HCT116 (cell line): Measurements from ENCODE around the gene RPL4. TPM values are rescaled to one million over a fixed set of nuclear protein-coding genes. Genes with fewer than 3 reads are reported as not detected.

Experiments
- ATAC-seq: fragments of 200-7000 bp; cut with Tn5 transposase; 2 replicates; pipeline ENCODE4 v1.9.1; 2020; ENCODE audit warnings: mild to moderate bottlenecking, moderate library complexity
- BruUV-seq: library from RNA; stranded (reverse); fragments of 400-500 nt; replicated peaks from 2 replicates; lab custom pipeline; 2021; lab: Mats Ljungman, UMichigan
- CTCF ChIA-PET: fragments of 300-600 bp; sonication (Branson Sonifier 250); formaldehyde crosslinking; loops from one replicate; lab custom pipeline; 2021; ENCODE audit warnings: antibody characterized with exemption; lab: Charles Lee
- POLR2A ChIA-PET: fragments of 300-600, 350-600 bp; sonication (Branson Sonifier 250); formaldehyde crosslinking; loops from one replicate; lab custom pipeline; 2021; ENCODE audit warnings: antibody characterized with exemption; lab: Charles Lee
- RAD21 ChIA-PET, 2 experiments: fragments of 300-600 bp; sonication (Branson Sonifier 250); formaldehyde crosslinking; loops; one replicate each; lab custom pipeline; 2023; ENCODE audit warnings: low total read pairs in 2 of 2; ENCODE audit not compliant: uncharacterized antibody in 2 of 2, unreplicated experiment in 2 of 2, low non-redundant PET in 1 of 2; lab: Charles Lee
- DNase-seq: peaks from one replicate; pipeline ENCODE4 v3.0.0-alpha.2; 2010; ENCODE audit warnings: low read depth, low spot score
- H2AFZ ChIP-seq: fragments of 200-600 bp; shearing (Covaris generic), sonication (generic); 2 replicates; pipeline ENCODE4 v1.6.1; 2017; ENCODE audit warnings: low read depth, mixed run types, mixed read lengths, antibody characterized with exemption, low read length; ENCODE audit not compliant: poor library complexity, severe bottlenecking
- H3K27ac ChIP-seq: 2 replicates; pipeline ENCODE4 v1.5.1; 2012; ENCODE audit warnings: low read depth, low read length
- H3K27me3 ChIP-seq: fragments of 200-600 bp; sonication (generic); 2 replicates; pipeline ENCODE4 v1.6.1; 2016; ENCODE audit warnings: mixed run types, low read length, mixed read lengths; ENCODE audit not compliant: insufficient read depth
- H3K36me3 ChIP-seq, 2 experiments: fragments of 200-500 bp in 1 of 2; fragments of 200-600 bp in 1 of 2; sonication (Bioruptor generic) in 1 of 2; sonication (generic) in 1 of 2; 2 replicates each; pipeline versions ENCODE4 v1.5.1 to v1.6.1; 2014 to 2016; ENCODE audit warnings: low read length in 2 of 2, inconsistent platforms in 1 of 2, mixed read lengths in 1 of 2, mixed run types in 1 of 2; ENCODE audit not compliant: insufficient read depth in 2 of 2, control insufficient read depth in 1 of 2
- H3K4me1 ChIP-seq, 2 experiments: fragments of 200-600 bp in 1 of 2; sonication (generic) in 1 of 2; 2 replicates each; pipeline versions ENCODE4 v1.5.1 to v1.6.1; 2012 to 2017; ENCODE audit warnings: low read length in 2 of 2, inconsistent platforms in 1 of 2, mild to moderate bottlenecking in 1 of 2, mixed read lengths in 1 of 2, mixed run types in 1 of 2, moderate library complexity in 1 of 2; ENCODE audit not compliant: insufficient read depth in 2 of 2, control insufficient read depth in 1 of 2
- H3K4me2 ChIP-seq: fragments of 200-600 bp; sonication (generic); 2 replicates; pipeline ENCODE4 v1.6.1; 2017; ENCODE audit warnings: mixed run types, low read length, mixed read lengths
- H3K4me3 ChIP-seq, 2 experiments: fragments of 200-600 bp in 1 of 2; sonication (generic) in 1 of 2; replicated peaks in 1 of 2; 2 replicates each; pipeline ENCODE4 v1.5.1; 2011 to 2016; ENCODE audit warnings: low read length in 2 of 2, control low read depth in 1 of 2, low read depth in 1 of 2, mild to moderate bottlenecking in 1 of 2, mixed read lengths in 1 of 2, mixed run types in 1 of 2
- H3K79me2 ChIP-seq: fragments of 200-600 bp; sonication (generic); 2 replicates; pipeline ENCODE4 v1.6.1; 2017; ENCODE audit warnings: mild to moderate bottlenecking, mixed run types, low read length, moderate library complexity, mixed read lengths; ENCODE audit not compliant: insufficient read depth
- H3K9ac ChIP-seq: fragments of 200-600 bp; sonication (generic); 2 replicates; pipeline ENCODE4 v1.6.1; 2016; ENCODE audit warnings: low read length, mixed read lengths
- H3K9me2 ChIP-seq: fragments of 200-600 bp; sonication (generic), shearing (Covaris generic); 2 replicates; pipeline ENCODE4 v1.6.1; 2017; ENCODE audit warnings: mixed run types, mild to moderate bottlenecking, moderate library complexity; ENCODE audit not compliant: insufficient read depth
- H3K9me3 ChIP-seq, 2 experiments: fragments of 200-500 bp in 1 of 2; fragments of 200-600 bp in 1 of 2; sonication (Bioruptor generic) in 1 of 2; sonication (generic) in 1 of 2; 2 replicates each; pipeline ENCODE4 v1.6.1; 2014 to 2017; ENCODE audit warnings: low read length in 2 of 2, mixed read lengths in 2 of 2, inconsistent platforms in 1 of 2, low read depth in 1 of 2, mild to moderate bottlenecking in 1 of 2, mixed run types in 1 of 2, moderate library complexity in 1 of 2; ENCODE audit not compliant: control insufficient read depth in 1 of 2, insufficient read depth in 1 of 2
- H4K20me1 ChIP-seq: fragments of 200-600 bp; sonication (generic), shearing (Covaris generic); 2 replicates; pipeline ENCODE4 v1.6.1; 2017; ENCODE audit warnings: mixed run types, mild to moderate bottlenecking, moderate library complexity; ENCODE audit not compliant: insufficient read depth
- EGR1 ChIP-seq: IDR thresholded peaks from 2 replicates; pipeline ENCODE4 v1.6.1; 2012; ENCODE audit warnings: low read depth
- EZH2 ChIP-seq: fragments of 200-600 bp; sonication (generic); IDR thresholded peaks from 2 replicates; pipeline ENCODE4 v1.6.1; 2017; ENCODE audit warnings: antibody characterized with exemption, mixed run types
- EZH2phosphoT487 ChIP-seq: fragments of 200-600 bp; IDR thresholded peaks from 2 replicates; pipeline ENCODE4 v1.6.1; 2018; ENCODE audit warnings: antibody characterized with exemption, borderline replicate concordance
- FOSL1 ChIP-seq: IDR thresholded peaks from 2 replicates; pipeline ENCODE4 v1.6.1; 2012; ENCODE audit warnings: low read depth
- JUND ChIP-seq: IDR thresholded peaks from 2 replicates; pipeline ENCODE4 v1.6.1; 2012
- POLR2A ChIP-seq: IDR thresholded peaks from 2 replicates; pipeline ENCODE4 v1.7.0; 2011; ENCODE audit warnings: borderline replicate concordance; ENCODE audit not compliant: insufficient read depth, insufficient read length; ENCODE audit errors: extremely low read depth
- POLR2AphosphoS5 ChIP-seq: IDR thresholded peaks from 2 replicates; pipeline ENCODE4 v1.6.1; 2011; ENCODE audit warnings: mild to moderate bottlenecking, low read depth, low read length, moderate library complexity
- RAD21 ChIP-seq: IDR thresholded peaks from 2 replicates; pipeline ENCODE4 v1.6.1; 2012; ENCODE audit warnings: low read depth, mild to moderate bottlenecking
- SIN3A ChIP-seq: IDR thresholded peaks from 2 replicates; pipeline ENCODE4 v1.6.1; 2012; ENCODE audit warnings: low read depth
- SP1 ChIP-seq: IDR thresholded peaks from 2 replicates; pipeline ENCODE4 v1.6.1; 2012; ENCODE audit warnings: low read depth
- SRF ChIP-seq: IDR thresholded peaks from 2 replicates; pipeline ENCODE4 v1.6.1; 2012; ENCODE audit warnings: low read depth
- ZFX ChIP-seq: fragments of 450-650 bp; IDR thresholded peaks from 2 replicates; pipeline ENCODE4 v1.6.1; 2017
- intact Hi-C: fragments of 100-400 bp; cut with micrococcal nuclease; formaldehyde crosslinking; loops from 2 replicates; pipeline ENCODE4 v1.10.0; 2022
- total RNA-seq: library from RNA; stranded (reverse); gene quantifications from one replicate; pipeline ENCODE4 v1.2.1, GENCODE V29; 2021; ENCODE audit not compliant: unreplicated experiment
- TF ChIP-seq, protein P1 (sequence below): IDR thresholded peaks from 2 replicates; pipeline ENCODE4 v1.6.1; 2012
- TF ChIP-seq, protein P2 (sequence below): IDR thresholded peaks from 2 replicates; pipeline ENCODE4 v1.6.1; 2012; ENCODE audit warnings: low read depth

The RPL4 gene
- total RNA-seq, 1 experiment from 2014 or later = 3,818 TPM

DNA sequence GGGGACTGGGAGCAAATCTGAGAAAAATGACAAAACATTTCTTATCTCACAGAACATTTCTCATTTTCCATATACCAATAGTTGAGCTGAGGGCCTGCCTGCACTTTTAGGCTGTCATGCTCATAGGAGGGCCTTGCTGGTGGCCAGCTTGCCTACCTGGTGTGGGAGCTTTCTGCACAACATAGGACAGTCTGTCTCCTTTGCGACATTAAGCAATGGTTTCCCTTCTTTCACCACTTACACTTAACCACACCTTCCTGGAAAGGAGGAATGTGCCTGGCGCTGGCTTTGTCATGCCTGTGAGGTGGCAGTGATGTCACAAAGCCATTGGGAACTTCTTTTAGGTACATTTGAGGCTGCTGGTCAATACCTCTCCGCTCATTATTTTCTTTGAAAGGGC, 12.8 kb downstream of the RPL4 start:
- no peak for DNase-seq
- Histone ChIP-seq H4K20me1 (no peaks in the 10 kb centered on the region), H3K4me2 (no peak overlapping the region), H2AFZ (no peak overlapping the region), H3K9me3 (no peaks in the 10 kb centered on the region), H3K9me2 (no peaks in the 10 kb centered on the region), H3K36me3 (peaks cover 41 to 50% of the 10 kb centered on the region in 2 experiments), H3K79me2 (peaks cover 34% of the 10 kb centered on the region), H3K27ac (no peak overlapping the region), H3K27me3 (no peaks in the 10 kb centered on the region), H3K4me3 (no peak overlapping the region), H3K9ac (no peak overlapping the region), H3K4me1 (peaks cover 3 to 6% of the 10 kb centered on the region in 2 experiments; a peak in 2 of 4 replicates)
- BruUV-seq = no TSS peak
- POLR2A ChIA-PET = interaction anchor here (1.1 kb wide), 1 partner anchor 13 kb away, joined by 3 read pairs; the partner anchor contains the start of gene ZWILCH
- RAD21 ChIA-PET = no interaction called here
- CTCF ChIA-PET = no interaction called here
- TF ChIP-seq, protein P1, sequence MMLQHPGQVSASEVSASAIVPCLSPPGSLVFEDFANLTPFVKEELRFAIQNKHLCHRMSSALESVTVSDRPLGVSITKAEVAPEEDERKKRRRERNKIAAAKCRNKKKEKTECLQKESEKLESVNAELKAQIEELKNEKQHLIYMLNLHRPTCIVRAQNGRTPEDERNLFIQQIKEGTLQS = no peak
- TF ChIP-seq, protein P2, sequence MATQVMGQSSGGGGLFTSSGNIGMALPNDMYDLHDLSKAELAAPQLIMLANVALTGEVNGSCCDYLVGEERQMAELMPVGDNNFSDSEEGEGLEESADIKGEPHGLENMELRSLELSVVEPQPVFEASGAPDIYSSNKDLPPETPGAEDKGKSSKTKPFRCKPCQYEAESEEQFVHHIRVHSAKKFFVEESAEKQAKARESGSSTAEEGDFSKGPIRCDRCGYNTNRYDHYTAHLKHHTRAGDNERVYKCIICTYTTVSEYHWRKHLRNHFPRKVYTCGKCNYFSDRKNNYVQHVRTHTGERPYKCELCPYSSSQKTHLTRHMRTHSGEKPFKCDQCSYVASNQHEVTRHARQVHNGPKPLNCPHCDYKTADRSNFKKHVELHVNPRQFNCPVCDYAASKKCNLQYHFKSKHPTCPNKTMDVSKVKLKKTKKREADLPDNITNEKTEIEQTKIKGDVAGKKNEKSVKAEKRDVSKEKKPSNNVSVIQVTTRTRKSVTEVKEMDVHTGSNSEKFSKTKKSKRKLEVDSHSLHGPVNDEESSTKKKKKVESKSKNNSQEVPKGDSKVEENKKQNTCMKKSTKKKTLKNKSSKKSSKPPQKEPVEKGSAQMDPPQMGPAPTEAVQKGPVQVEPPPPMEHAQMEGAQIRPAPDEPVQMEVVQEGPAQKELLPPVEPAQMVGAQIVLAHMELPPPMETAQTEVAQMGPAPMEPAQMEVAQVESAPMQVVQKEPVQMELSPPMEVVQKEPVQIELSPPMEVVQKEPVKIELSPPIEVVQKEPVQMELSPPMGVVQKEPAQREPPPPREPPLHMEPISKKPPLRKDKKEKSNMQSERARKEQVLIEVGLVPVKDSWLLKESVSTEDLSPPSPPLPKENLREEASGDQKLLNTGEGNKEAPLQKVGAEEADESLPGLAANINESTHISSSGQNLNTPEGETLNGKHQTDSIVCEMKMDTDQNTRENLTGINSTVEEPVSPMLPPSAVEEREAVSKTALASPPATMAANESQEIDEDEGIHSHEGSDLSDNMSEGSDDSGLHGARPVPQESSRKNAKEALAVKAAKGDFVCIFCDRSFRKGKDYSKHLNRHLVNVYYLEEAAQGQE = no peak
- TF ChIP-seq EGR1 = no peak
- TF ChIP-seq SIN3A = no peak
- no peak for TF ChIP-seq ZFX
- no peak for TF ChIP-seq FOSL1
- no peak for TF ChIP-seq POLR2A
- TF ChIP-seq JUND = no peak
- no peak for TF ChIP-seq EZH2
- TF ChIP-seq POLR2AphosphoS5 = no peak
- no peak for TF ChIP-seq EZH2phosphoT487
- TF ChIP-seq SRF = no peak
- no peak for TF ChIP-seq SP1
- TF ChIP-seq RAD21 = no peak
- intact Hi-C loops = no loop called here
- ATAC-seq = no peak
